Lower leg skin (tissue), 3 donors: Measurements from ENCODE around the gene GPR61.

Experiments used
- POLR2A ChIP-seq, 2 donors: fragments of 450-650 bp; IDR thresholded peaks; one replicate each; pipeline ENCODE4 v1.6.1; 2016 to 2017; ENCODE audit warnings: antibody characterized with exemption in 2 of 2, mild to moderate bottlenecking in 1 of 2, moderate library complexity in 1 of 2
- TF ChIP-seq, protein P1 (sequence below), 3 donors: fragments of 450-650 bp; IDR thresholded peaks; one replicate each; pipeline ENCODE4 v1.5.1; 2016; ENCODE audit warnings: antibody characterized with exemption in 3 of 3, mild to moderate bottlenecking in 3 of 3, moderate library complexity in 2 of 3

GRCh38 chr1:109578947-109579443 lies 39.3 kb downstream of the GPR61 start:
- TF ChIP-seq, protein P1, sequence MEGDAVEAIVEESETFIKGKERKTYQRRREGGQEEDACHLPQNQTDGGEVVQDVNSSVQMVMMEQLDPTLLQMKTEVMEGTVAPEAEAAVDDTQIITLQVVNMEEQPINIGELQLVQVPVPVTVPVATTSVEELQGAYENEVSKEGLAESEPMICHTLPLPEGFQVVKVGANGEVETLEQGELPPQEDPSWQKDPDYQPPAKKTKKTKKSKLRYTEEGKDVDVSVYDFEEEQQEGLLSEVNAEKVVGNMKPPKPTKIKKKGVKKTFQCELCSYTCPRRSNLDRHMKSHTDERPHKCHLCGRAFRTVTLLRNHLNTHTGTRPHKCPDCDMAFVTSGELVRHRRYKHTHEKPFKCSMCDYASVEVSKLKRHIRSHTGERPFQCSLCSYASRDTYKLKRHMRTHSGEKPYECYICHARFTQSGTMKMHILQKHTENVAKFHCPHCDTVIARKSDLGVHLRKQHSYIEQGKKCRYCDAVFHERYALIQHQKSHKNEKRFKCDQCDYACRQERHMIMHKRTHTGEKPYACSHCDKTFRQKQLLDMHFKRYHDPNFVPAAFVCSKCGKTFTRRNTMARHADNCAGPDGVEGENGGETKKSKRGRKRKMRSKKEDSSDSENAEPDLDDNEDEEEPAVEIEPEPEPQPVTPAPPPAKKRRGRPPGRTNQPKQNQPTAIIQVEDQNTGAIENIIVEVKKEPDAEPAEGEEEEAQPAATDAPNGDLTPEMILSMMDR (IDR thresholded peaks at IDR 0.05): no peak
- TF ChIP-seq POLR2A (IDR thresholded peaks at IDR 0.05): no peak
